CD4-positive, alpha-beta T cell treated with Interleukin-17A for 1 hour (primary cell): ENCODE results near the gene CCDC198.

ENCODE experiments used
- DNase-seq: peaks from one replicate; pipeline ENCODE4 v3.0.0-alpha.2; 2020

The CCDC198 gene

GRCh38 chr14:57493467-57494181 lies at the start of gene CCDC198:
Gene CCDC198, minus strand, starts transcription at chr14:57493857. Its CDS starts 142 bp downstream, at chr14:57493715.
- no peak for DNase-seq

- no peak for DNase-seq
Measured at GRCh38 chr14:57533214-57533613, 39.6 kb upstream of the CCDC198 start.

GRCh38 chr14:57530571-57530970 lies 36.9 kb upstream of the CCDC198 start:
- DNase-seq: no peak

GRCh38 chr14:57526942-57527341 lies 33.3 kb upstream of the CCDC198 start:
- DNase-seq: no peak

GRCh38 chr14:57519043-57519442 lies 25.4 kb upstream of the CCDC198 start:
- DNase-seq: no peak

- no peak for DNase-seq
Measured at GRCh38 chr14:57512220-57512619, 18.6 kb upstream of the CCDC198 start.

- no peak for DNase-seq
Measured at GRCh38 chr14:57508756-57509155, 15.1 kb upstream of the CCDC198 start.

- no peak for DNase-seq
Measured at GRCh38 chr14:57502586-57503254, 9.1 kb upstream of the CCDC198 start.

GRCh38 chr14:57501039-57501557 lies 7.4 kb upstream of the CCDC198 start:
- no peak for DNase-seq

GRCh38 chr14:57498659-57499058 lies 5.0 kb upstream of the CCDC198 start:
- no peak for DNase-seq

- no peak for DNase-seq
Measured at GRCh38 chr14:57498035-57498434, 4.4 kb upstream of the CCDC198 start.

GRCh38 chr14:57495416-57495815 lies 1.8 kb upstream of the CCDC198 start:
- DNase-seq: no peak

- no peak for DNase-seq
Measured at GRCh38 chr14:57492859-57493258, 798 bp downstream of the CCDC198 start.

GRCh38 chr14:57491640-57492039 lies 2.0 kb downstream of the CCDC198 start:
- no peak for DNase-seq

- DNase-seq: no peak
Measured at GRCh38 chr14:57487771-57488170, 5.9 kb downstream of the CCDC198 start.

GRCh38 chr14:57486767-57487379 lies 6.8 kb downstream of the CCDC198 start:
- DNase-seq: no peak

- no peak for DNase-seq
Measured at GRCh38 chr14:57485635-57486034, 8.0 kb downstream of the CCDC198 start.

- DNase-seq: no peak
Measured at GRCh38 chr14:57482120-57482519, 11.5 kb downstream of the CCDC198 start.

GRCh38 chr14:57480051-57480450 lies 13.6 kb downstream of the CCDC198 start:
- DNase-seq: no peak

- DNase-seq: no peak
Measured at GRCh38 chr14:57479197-57479596, 14.5 kb downstream of the CCDC198 start.

- DNase-seq: no peak
Measured at GRCh38 chr14:57478050-57478449, 15.6 kb downstream of the CCDC198 start.

GRCh38 chr14:57470909-57471308 lies 22.7 kb downstream of the CCDC198 start:
- no peak for DNase-seq

- no peak for DNase-seq
Measured at GRCh38 chr14:57464008-57464730, 29.5 kb downstream of the CCDC198 start.
